HG03378 (cell line): ENCODE results near the gene WIPF3.

Experiments used
- ATAC-seq: cut with Tn5 transposase; IDR thresholded peaks from one replicate; pipeline ENCODE4 v1.9.1; 2021; ENCODE audit warnings: mild to moderate bottlenecking, moderate library complexity; ENCODE audit not compliant: unreplicated experiment

The WIPF3 gene

GRCh38 chr7:29843726-29844125 lies 37.4 kb downstream of the WIPF3 start:
- ATAC-seq = no peak

DNA sequence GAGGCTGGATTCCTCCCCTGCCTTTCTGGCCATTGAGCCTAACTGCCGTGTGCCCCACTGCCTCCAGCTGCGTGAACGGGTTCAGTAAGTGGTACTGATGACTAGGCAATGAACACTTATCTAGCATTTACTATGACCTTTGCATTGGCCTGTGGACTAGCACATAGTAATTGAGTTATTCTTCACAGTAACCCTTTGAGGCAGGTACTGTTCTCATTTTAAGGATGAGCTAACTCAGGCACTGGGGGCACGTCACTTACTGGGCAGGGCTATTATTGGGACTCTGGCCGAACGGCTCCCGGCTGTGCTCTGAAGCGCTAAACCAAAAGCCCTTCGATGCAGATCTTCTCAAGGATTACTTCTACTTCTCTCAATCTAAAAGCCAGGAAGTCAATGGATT lies 38.3 kb downstream of the WIPF3 start:
- ATAC-seq = no peak

DNA sequence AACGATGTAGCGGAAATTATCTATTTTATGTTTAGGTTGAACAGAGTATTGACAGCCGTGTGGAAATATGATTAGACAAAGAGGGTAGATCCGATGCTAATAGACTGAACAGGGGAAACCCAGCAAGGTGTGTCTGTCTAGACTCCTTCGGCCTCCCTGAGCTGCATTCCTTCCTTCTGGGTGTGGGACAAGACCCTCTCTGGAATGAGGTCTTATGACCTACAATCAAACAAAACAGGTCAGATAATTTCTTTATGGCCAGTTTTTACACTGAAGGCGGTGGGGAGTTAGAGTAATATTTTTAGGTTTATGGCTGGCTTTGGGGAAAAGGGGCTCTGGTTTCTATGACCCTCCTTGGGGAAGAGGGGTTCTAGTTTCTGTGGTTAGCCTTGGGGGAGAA lies 41.2 kb downstream of the WIPF3 start:
- no peak for ATAC-seq

- no peak for ATAC-seq
These were observed 41.6 kb downstream of the WIPF3 start for GRCh38 chr7:29847916-29848315.

- ATAC-seq = no peak
These were observed 42.6 kb downstream of the WIPF3 start for GRCh38 chr7:29848941-29849340.

DNA sequence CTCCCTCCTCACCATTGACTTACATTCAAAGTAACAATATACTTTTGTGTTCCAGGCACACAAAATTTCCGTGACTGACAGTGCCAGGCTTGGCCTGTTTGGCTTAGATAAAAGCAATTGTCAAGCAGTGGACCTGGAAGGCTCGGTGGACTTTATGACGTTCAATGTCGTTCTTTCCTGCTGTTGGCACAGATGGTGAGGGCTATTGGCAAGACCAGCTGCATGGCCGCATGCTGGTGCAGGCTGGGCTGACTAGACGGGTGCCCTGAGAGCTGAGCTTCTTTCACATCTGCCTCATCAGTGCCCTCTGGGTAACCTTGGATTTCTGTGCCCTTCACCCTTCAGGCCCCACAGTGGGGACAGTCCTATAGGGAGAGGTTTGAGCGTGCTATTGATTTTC lies 45.2 kb downstream of the WIPF3 start:
- ATAC-seq = no peak

DNA sequence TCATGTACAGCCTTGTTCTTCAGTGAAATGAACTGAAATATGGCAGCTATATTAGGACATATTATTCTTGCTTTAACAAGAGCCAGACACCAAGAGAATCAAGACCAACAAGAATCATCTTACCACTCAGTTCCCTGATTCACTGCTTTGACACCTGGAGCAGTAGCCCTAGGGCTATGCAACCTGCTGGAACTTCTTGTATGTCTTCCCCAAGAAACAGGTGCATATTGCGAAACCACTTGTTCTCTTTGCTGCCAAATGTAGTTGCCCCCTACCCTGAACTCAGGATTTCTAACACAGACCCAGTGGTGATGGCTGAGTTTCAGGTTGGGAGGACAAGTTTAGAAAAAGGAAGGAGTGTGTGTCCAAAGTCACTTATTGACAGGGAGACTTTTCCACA lies 46.1 kb downstream of the WIPF3 start:
- no peak for ATAC-seq

GRCh38 chr7:29853072-29853471 lies 46.8 kb downstream of the WIPF3 start:
- ATAC-seq = no peak

- no peak for ATAC-seq
These were observed 47.5 kb downstream of the WIPF3 start for GRCh38 chr7:29853789-29854188.

DNA sequence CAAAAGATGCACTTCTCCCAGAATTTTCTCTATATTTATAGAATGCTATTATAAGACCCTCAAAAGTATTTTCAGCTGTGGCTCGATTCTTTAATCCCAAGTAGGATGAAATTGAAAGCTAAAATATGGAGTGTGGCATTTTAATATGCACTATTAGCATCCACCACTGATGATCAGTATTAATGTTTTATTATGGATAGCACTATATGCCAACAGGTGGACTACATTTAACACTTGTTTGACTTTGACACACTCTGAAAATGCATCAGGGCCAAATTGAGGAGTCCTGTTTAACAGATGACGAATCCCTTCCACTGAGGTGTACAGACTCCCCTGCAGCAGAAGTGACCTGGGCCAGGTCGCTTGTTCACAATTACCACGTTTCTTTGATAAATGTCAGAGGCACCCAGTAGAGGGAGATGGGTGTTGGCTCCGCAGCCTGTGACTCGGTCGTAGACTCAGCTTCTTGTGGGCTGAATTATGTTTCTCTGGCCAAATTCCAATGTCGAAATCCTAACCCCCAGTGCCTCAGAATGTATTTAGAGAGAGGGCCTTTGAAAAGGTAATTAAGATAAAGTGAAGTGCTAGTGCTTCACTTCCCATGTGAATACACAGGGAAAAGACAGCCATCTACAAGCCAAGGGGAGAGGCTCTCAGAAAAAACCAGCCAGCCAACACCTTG lies 48.1 kb downstream of the WIPF3 start:
- ATAC-seq = no peak

DNA sequence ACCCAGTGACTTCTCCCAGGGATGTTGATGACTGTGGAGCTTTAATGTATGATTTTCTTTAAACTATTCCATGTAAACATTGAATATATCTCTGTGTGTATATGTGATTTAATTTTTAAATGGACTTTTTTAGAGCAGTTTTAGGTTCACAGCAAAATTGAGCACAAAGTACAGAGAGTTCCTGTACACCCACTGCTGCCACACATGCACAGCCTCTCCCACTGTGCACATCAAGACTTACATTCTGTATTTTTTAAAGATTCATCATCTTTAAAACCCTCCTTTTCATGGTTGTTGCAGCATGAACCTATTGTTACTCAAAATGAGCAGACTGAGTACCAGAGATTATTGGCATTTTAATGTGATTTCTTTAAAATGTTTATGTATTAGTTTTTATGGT lies 51.3 kb downstream of the WIPF3 start:
- ATAC-seq = no peak

DNA sequence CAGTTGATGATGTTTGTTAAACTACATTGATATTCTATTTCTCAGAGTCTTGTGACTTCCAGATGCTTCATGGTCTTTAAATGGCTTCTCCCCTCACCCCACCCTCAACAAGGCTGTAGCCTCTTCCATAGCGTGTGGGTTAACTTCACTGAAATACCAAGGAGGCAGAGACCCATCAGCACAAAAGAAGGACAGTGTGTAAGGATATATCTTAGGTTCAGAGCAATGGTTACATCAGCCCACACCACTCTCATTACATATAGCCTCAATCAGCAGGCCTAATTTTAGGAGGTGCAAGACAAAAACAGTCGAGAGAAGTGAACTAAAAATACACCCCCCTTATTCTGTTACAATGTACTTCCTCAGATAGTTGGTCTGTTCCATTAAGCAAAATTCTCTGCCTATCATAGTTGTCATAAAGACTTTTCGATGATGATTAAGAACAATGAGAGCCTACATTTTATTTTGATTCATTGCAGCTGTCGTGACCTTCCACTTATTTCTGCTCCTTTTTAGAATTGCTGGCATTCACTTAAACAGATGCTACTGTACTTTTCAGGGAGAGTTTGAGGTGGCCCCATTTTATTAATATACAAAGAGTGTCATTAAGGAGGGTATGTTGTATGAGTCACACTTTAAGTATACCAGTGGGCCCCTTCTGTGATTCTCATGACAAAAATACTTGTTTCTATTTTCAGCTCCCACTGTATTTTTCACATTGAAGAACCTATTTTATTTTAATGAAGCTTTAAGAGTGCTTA lies 52.1 kb downstream of the WIPF3 start:
- no peak for ATAC-seq

DNA sequence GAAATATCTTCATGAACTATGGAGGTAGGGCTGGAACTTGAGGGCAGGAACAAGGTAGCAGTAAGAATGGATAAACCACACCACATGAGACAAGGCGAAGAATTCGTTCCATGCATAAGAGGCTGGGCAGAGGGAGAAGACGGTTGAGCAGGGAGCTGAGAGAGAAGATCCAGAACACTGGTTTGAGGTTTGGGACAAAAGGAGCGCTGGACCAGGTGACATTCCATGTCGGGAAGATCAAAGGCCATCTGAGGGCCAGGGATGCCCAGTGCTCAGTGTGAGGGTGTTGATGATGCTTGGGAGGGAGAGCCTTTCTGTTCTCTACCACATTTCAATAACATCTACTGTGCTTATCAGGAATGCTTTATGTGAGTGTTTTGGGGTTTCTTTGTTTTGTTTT lies 52.8 kb downstream of the WIPF3 start:
- no peak for ATAC-seq

DNA sequence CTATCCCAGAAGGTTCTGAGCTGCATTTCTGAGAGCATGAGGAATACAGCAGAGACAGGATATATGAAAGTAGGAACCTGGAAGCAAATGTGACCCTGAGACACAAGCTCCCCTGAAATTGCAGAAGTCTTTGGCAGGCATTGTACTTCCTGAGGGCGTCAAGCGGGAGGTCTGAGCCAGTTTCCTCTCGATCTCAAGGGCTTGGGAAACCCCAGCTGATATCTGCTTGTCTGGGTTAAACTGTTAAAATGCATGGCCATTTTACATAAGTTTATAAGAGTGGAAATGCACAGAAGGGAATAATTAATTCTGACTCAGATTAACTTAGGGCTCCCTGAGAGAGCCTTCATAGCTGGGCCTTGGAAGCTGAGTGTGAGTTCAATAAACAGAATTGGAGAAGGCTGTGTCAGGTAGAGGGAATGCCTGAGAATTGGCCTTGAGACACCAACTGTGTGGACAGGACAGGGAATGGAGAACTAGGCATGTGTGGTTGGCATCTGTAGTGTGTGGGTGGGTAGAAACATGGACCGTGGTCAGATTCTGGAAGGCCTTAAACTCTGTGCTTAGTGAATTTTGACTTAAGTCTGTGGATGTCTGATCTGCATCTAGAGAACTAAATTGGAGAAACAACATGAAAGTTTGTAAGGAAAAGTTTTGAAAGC lies 53.3 kb downstream of the WIPF3 start:
- no peak for ATAC-seq

DNA sequence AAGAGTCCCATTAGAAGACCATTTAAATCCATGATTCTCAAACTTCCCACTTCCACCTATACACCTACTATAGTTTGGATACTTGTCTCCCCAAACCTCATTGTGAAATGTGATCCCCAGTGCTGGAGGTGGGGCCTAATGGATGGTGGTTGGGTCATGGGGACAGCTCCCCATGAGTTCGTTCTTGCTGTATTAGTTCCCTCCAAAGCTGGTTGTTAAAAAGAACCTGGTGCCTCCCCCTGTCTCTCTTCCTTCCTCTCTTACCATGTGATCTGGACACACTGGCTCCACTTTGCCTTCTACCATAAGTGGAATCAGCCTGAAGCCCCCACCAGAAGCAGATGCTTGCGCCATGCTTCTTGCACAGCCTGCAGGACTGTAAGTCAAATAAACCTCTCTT lies 53.9 kb downstream of the WIPF3 start:
- no peak for ATAC-seq

DNA sequence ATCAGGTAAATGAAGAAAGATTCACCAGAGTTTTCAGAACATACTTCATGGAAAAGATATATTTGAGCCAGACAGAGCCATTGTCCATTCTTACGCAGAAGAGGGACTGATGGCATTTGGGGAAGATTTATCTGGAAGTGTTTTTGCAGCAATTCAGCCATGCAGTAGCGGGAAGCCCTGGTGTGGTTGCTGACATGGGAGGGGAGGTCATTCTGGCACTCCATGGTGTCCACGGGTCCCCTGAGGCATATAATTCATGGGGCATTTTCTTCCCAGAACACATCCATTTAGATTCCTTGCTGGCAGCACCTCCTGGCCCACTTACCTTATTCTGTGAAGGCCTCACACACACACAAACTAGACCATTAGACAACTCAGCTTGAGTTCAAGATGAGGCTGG lies 55.6 kb downstream of the WIPF3 start:
- ATAC-seq = no peak

GRCh38 chr7:29864656-29865055 lies 58.3 kb downstream of the WIPF3 start:
- no peak for ATAC-seq

DNA sequence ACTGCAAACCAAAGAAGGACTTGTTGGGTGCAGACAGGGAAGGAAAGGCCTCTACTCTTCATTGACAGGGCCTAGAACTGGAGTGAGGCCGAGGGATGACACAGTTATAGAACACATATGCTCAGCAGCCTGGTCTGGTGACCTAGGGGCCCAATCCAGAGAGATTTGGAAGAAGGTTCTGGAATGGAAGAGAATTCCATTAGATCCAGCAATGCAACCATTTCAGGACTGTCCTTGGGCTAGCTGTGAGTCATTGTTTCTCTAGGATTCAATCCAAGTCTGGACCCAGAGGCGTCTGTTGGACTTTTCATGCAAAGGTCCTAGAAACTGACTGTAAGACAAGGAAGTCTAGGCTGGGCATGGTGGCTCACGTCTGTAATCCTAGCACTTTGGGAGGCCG lies 59.2 kb downstream of the WIPF3 start:
- ATAC-seq = no peak

DNA sequence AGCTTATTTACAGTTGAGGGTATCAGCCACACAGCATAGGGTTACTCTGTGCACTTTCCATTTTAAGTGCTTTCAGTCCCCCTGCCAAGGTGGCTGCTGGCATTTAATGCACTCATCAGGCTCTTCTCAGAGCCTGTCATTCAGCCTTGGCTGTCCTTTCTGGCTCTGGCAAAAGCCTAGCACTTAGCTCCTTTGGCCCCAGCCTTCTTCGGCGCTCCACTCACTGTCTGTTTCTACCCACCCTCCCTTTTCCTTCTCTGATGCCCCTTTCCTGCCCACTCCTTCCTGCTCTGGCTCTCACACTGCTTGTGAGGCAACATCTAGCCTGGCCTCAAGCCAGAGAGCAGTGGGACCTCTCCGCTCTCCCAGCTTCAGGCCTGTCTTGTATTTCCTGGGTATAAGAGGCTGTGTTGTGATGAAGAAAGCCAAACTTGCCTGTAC lies 60.2 kb downstream of the WIPF3 start:
- ATAC-seq = no peak

DNA sequence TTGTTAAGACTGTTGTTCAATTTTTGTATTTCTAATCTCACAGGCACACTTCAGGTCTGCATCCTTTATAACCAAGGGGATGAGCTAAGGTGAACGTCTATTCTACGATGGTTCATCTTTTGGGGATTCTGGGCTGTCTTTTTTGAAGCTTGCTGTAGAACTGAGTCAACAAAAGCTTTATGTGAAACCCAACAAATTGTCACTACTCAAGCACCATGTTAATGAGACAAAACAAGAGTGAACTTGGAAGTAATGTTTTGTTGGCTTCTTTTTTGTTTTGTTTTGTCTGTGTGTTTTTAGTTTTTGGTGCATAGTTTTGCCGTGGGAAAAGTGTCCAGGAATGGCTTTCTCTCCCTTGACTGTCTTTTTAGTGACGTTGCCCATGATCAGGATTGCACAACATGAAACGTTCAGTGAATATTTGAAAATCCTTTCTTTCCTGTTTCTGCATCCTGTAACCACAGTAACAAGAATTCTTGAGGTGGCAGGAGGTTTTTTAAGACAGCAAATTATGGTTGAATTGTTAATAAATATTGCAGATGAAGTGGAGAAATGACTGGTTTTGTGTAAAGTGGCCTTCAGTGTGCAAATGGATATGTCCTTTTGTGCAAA lies 65.6 kb downstream of the WIPF3 start:
- no peak for ATAC-seq

- ATAC-seq = no peak
These were observed 67.5 kb downstream of the WIPF3 start for GRCh38 chr7:29873644-29874294.
